ENCODE results near the gene TTC32.
A peak's percentile ranks its signal among the peaks of the same experiment; 100 is the strongest.

TTC32 gene

GRCh38 chr2:19878268-19879046 is 23.3 kb downstream of the TTC32 start:
- no peak for DNase-seq (ENCODE audit: low read depth, low spot score)

GRCh38 chr2:19876751-19877150 is 25.0 kb downstream of the TTC32 start:
- no peak for DNase-seq (ENCODE audit: low read depth, low spot score)

GRCh38 chr2:19875280-19875679 is 26.5 kb downstream of the TTC32 start:
- no peak for DNase-seq (ENCODE audit: low read depth, low spot score)

DNA sequence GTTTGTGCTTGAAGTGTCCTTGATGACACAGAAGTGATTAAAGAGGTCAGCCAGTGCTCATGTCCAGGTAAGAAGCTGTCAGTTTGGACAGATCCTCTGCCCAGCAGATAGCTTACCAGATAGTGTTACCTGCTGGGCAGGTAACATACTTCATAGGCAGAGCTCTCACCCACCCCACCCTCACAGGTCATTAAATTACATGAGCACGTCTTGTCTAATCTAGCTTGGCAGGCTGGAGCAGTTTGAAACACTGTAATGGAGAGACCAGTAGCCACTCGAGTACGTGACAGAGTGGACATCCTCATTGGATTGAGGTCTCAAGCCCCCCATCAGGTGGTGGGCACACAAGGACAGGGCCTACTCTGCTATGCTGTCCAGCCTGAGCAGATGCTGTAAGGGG is 27.1 kb downstream of the TTC32 start:
- DNase-seq (ENCODE audit: low read depth, low spot score) = no peak

GRCh38 chr2:19873014-19873413 is 28.8 kb downstream of the TTC32 start:
- no peak for DNase-seq (ENCODE audit: low read depth, low spot score)

GRCh38 chr2:19872302-19872701 is 29.5 kb downstream of the TTC32 start:
- DNase-seq (ENCODE audit: low read depth, low spot score) = no peak

DNA sequence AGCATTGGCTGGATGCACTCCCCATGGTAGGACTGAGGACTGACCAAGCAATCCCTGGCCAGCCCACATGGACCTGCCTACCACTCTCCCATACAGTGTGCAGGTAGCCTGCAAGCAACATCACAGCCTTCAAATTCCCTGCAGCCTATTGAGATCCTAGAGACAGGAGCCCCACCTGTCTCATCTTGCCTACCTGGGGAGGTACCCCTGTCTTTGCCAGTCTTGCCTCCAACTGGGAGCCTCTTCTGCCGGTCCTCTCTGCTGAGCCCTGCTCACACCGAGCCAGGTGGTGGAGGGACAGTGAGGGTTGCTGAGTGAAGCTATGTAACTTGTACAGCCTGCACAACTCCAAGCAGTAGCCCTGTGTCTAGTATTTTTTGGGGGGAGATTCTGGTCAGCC is 29.9 kb downstream of the TTC32 start:
- no peak for DNase-seq (ENCODE audit: low read depth, low spot score)

DNA sequence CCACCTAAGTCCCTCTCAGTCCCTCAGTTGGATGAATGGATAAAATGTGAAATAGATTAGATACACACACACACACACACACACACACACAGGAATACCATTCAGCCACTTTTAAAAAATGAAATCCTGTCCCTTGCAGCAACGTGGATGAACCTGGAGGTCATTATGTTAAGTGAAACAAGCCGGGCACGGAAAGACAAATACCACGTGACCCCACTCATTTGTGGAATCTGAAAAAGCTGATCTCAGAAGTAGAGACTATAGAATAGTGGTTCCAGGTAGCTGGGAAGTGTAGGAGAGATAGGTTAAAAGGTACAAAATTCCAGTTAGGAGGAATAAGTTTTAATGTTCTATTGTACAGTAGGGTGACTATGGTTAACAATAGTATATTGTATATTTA is 31.0 kb downstream of the TTC32 start:
- DNase-seq (ENCODE audit: low read depth, low spot score) = no peak

GRCh38 chr2:19868701-19869580 is 32.8 kb downstream of the TTC32 start:
- DNase-seq (ENCODE audit: low read depth, low spot score) = peak; percentile 46

GRCh38 chr2:19868224-19868623 is 33.6 kb downstream of the TTC32 start:
- DNase-seq (ENCODE audit: low read depth, low spot score) = no peak

- no peak for DNase-seq (ENCODE audit: low read depth, low spot score)
These were observed 35.0 kb downstream of the TTC32 start for GRCh38 chr2:19866771-19867170.

DNA sequence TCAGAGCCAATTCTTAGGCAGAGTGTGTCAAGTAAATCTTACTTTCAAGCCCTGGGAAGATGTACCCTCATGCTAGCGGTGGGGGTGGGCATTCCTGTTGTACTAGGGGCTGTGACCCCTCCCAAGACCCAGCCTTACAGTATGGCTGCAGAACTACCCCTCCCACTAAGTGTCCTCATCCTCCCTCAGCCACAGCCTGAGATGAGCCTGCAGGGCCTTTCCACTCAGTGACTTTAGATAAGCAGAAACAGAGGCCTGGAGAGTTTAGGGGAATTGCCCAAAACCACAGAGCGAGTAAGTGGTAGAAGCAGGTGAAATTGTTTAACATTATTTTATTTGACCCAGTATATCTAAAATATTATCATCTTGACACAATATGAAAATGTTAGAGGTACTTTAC is 36.6 kb downstream of the TTC32 start:
- DNase-seq (ENCODE audit: low read depth, low spot score) = no peak

DNA sequence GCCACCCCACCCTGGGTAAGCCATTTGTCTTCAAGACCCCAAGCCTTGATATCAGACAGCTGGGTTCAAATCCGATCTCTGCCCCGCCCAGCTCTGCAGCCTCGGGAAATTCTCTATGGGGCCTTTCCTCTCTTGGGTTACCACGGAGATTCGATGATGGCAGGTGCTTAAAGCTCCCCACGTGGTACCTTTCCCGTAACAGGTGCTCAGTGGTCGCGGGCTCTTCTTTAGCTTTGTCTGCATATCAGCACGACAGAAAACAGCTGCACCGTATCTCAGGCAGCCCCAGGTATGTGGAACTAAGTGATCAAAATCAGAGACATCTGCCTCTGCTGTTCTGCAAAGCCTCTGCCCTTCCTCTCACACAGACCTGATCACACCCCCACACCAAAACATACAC is 37.4 kb downstream of the TTC32 start:
- DNase-seq (ENCODE audit: low read depth, low spot score) = no peak

GRCh38 chr2:19863303-19864041 is 38.3 kb downstream of the TTC32 start:
- DNase-seq (ENCODE audit: low read depth, low spot score) = peak; percentile 76

- no peak for DNase-seq (ENCODE audit: low read depth, low spot score)
These were observed 40.0 kb downstream of the TTC32 start for GRCh38 chr2:19861813-19862212.

DNA sequence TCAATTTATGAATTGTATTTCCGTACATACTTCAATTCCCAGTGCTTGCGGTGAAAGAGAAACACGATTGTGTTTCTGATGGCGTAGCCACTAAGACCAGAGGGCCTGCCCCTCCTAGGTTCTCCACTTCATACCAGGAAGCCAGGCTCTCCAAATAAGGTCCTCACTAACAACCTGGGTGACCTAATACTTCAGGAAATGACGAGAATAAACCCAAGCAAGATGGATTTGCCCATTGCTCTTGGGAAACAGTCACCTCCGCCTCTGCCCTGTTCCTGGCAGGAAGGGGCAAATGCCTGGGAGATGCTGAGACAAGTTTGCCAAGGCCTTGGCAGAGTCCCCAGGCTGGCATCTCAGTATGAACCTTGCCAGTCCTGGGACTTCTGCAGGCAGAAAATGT is 41.8 kb downstream of the TTC32 start:
- DNase-seq (ENCODE audit: low read depth, low spot score) = no peak

- no peak for DNase-seq (ENCODE audit: low read depth, low spot score)
These were observed 42.2 kb downstream of the TTC32 start for GRCh38 chr2:19859565-19859964.

DNA sequence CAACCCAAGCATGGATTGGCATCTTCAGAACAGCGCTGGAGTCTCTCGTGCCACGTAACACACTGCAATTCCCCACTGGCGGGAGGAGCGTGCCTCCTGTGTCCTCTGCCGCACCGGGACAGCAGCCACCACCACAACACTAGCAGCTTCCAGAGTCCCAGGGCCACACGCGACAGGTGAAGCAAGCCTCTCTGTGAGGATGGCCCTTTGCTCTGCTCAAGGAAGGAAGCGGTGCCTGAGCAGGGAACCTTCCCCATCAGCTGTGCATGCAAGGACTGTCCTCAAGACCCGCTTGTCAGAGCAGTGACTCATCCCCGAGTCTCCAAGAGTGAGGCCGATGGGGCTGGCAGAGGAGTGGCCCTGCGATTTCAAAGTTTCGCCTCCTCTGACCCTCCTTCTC is 44.0 kb downstream of the TTC32 start:
- no peak for DNase-seq (ENCODE audit: low read depth, low spot score)

- no peak for DNase-seq (ENCODE audit: low read depth, low spot score)
These were observed 44.7 kb downstream of the TTC32 start for GRCh38 chr2:19857100-19857499.

DNA sequence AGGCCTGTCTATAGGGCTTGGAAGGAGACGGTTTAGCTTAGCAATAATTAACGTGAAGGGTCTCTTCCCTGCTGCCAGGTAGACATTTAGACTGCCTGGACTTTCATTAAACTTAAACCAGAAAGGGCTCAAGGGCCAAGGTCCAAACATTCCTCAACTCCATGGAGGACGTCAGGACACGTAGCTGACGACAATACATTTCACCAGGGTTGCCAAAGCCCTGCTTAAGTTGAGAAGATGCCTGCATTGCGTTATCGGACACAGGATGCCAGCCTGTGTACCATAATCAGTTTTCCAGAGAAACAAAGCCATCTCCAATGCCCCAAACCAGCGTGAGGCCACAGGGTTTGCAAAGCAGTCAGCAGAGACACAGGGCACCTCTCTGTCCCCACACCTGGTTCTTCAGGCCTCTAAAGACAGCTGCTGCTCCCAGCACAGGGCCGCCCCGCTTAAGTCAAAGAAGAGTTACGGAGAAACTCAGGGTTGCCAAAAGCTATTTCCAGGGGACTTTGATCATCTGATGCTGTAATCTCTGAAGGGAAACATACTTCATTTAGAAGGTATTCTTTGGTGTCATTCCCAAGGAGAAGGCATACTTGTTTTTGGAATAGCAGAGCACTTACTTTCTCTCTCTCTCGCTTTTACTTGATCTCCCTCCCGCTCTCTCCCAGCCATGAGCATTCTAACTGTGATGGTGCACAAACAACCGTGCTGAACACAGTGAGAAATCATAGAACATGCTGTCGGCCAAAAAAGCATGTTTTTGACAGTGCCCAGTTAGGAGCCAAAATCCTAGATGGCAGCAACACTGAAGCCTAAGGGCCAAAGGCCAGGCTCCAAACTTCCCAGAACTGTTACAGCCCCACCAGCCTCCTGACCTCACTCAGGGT is 46.0 kb downstream of the TTC32 start:
- no peak for DNase-seq (ENCODE audit: low read depth, low spot score)
